NCI-H748 (cell line): ENCODE measurements around the gene LPCAT1.
"Not testable (repeated sequence)": the region's sequence is repeated elsewhere in the genome, so short reads cannot be mapped to it uniquely, and the experiment has no call there.

ENCODE experiments used
- DNase-seq: peaks from one replicate; lab custom pipeline; 2025; ENCODE audit not compliant: unreplicated experiment; lab: John Stamatoyannopoulos, UW

Gene LPCAT1

GRCh38 chr5:1523793-1524480 is at the start of gene LPCAT1:
Gene LPCAT1, minus strand, starts transcription at chr5:1523960. Its CDS starts 116 bp downstream, at chr5:1523844.
- peak; percentile 91 for DNase-seq

GRCh38 chr5:1571875-1572274 is 48.1 kb upstream of the LPCAT1 start:
- DNase-seq: not testable (repeated sequence)

GRCh38 chr5:1570975-1571374 is 47.2 kb upstream of the LPCAT1 start:
- peak; percentile 40 for DNase-seq

GRCh38 chr5:1568201-1568979 is 44.6 kb upstream of the LPCAT1 start:
- no peak for DNase-seq

- DNase-seq: not testable (repeated sequence)
Observed at GRCh38 chr5:1567527-1568200, 43.9 kb upstream of the LPCAT1 start.

GRCh38 chr5:1565737-1566734 is 42.3 kb upstream of the LPCAT1 start:
- DNase-seq: no peak

GRCh38 chr5:1564824-1565736 is 41.3 kb upstream of the LPCAT1 start:
- DNase-seq: no peak

- DNase-seq: no peak
Observed at GRCh38 chr5:1564182-1564748, 40.5 kb upstream of the LPCAT1 start.

- DNase-seq: no peak
Observed at GRCh38 chr5:1563617-1564181, 39.9 kb upstream of the LPCAT1 start.

- DNase-seq: no peak
Observed at GRCh38 chr5:1563051-1563461, 39.3 kb upstream of the LPCAT1 start.

- DNase-seq: no peak
Observed at GRCh38 chr5:1562599-1562998, 38.8 kb upstream of the LPCAT1 start.

GRCh38 chr5:1561402-1561929 is 37.7 kb upstream of the LPCAT1 start:
- no peak for DNase-seq

GRCh38 chr5:1560499-1560898 is 36.7 kb upstream of the LPCAT1 start:
- not testable (repeated sequence) for DNase-seq

- DNase-seq: no peak
Observed at GRCh38 chr5:1558944-1559343, 35.2 kb upstream of the LPCAT1 start.

- no peak for DNase-seq
Observed at GRCh38 chr5:1557114-1557873, 33.5 kb upstream of the LPCAT1 start.

- DNase-seq: no peak
Observed at GRCh38 chr5:1555808-1556731, 32.3 kb upstream of the LPCAT1 start.
